Renal cortical epithelial cell (primary cell): ENCODE data around the gene ABCA13. TPM values are rescaled to one million over a fixed set of nuclear protein-coding genes. Genes with fewer than 3 reads are reported as not detected.
A peak's percentile ranks its signal among the peaks of the same experiment; 100 is the strongest.

Experiments used
- DNase-seq: peaks from one replicate; pipeline ENCODE4 v3.0.0-alpha.2; 2011; ENCODE audit warnings: low read depth
- total RNA-seq: library from RNA; depleted of rRNA; stranded (reverse); fragments of >200 nt; gene quantifications from 2 replicates; pipeline ENCODE4 v1.2.3, GENCODE V29; 2014

ABCA13 gene
- total RNA-seq, 1 donor from 2014 or later = 0.45 TPM

DNA sequence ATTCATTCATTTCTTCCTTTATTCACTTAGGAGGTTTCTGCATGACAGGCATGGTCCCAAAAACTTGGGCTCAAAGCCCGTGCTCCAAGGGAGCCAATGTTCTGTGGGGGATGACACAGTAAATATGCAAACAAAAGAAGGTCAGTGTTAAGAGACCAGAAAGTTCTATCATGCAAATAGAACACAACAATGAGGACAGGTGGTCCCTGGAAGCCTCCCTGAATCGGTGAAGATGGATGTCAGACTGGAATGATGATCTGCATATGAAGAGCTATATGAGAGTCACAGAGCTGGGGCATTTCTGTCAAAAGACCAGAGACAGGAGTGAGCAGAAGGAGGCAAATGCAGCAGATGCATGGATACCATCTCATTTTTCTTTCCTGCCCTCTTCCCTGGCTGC is 129.0 kb downstream of the ABCA13 start:
- DNase-seq = no peak

DNA sequence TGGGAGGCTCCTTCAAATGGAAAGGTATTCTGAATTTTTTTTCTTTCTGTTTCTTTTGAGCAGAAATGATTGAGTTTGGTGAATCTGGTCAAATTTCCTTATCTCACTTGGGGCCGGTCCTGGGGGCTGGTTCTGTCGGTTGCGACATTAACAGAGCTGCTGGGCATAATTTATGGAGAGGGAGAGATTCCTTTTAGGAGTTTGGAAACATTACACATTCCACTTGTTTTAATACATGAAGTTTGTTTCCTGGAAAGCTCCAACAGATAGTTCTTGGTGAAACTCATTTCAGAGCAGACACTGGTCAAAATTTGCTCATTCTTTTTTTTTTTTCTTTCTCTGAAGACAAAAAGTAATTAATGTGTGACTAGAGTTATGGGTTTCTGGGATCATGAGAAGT is 129.9 kb downstream of the ABCA13 start:
- DNase-seq = no peak

- no peak for DNase-seq
Measured at GRCh38 chr7:48304641-48305040, 133.4 kb downstream of the ABCA13 start.

- no peak for DNase-seq
Measured at GRCh38 chr7:48305661-48306060, 134.4 kb downstream of the ABCA13 start.

- no peak for DNase-seq
Measured at GRCh38 chr7:48307041-48307714, 135.9 kb downstream of the ABCA13 start.

- no peak for DNase-seq
Measured at GRCh38 chr7:48309720-48310119, 138.5 kb downstream of the ABCA13 start.

GRCh38 chr7:48311464-48312100 is 140.3 kb downstream of the ABCA13 start:
- DNase-seq = no peak

DNA sequence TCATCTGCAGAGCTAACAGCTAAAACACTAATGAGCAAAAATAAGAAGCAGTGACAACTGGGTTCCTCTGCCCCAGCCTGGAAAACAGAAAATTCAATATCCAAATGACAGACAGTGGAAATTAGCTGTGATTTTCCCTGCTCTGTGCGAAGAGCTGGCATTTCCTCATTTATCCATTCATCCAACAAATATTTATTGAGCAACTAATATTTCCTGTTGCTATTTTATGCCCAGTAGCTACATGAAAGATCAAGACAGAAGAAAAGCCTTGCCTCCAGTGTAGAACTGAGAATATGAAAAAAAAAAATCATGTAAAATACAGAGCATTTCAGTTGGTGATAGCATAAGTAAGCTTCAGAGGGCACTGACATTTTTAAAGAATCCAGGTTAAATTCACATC is 140.9 kb downstream of the ABCA13 start:
- no peak for DNase-seq

DNA sequence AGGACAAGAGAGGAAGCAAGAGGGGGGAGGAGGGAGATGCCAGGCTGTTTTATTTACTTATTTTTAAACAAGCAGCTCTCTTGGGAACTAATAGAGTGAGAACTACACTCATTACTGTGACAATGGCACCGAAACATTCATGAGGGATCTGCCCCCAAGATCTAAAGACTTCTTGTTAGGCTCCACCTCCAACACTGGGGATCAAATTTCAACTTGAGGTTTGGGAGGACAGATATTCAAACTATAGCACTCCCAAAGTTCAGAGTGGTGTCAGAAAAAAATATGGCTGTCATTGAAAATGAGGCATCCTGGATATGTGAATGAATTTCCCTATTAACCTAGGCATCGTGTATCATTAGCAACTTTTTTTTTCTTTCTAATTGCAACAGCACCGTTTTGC is 145.5 kb downstream of the ABCA13 start:
- DNase-seq = no peak

- DNase-seq = no peak
Measured at GRCh38 chr7:48317360-48317759, 146.1 kb downstream of the ABCA13 start.

- DNase-seq = no peak
Measured at GRCh38 chr7:48321319-48322010, 150.2 kb downstream of the ABCA13 start.

DNA sequence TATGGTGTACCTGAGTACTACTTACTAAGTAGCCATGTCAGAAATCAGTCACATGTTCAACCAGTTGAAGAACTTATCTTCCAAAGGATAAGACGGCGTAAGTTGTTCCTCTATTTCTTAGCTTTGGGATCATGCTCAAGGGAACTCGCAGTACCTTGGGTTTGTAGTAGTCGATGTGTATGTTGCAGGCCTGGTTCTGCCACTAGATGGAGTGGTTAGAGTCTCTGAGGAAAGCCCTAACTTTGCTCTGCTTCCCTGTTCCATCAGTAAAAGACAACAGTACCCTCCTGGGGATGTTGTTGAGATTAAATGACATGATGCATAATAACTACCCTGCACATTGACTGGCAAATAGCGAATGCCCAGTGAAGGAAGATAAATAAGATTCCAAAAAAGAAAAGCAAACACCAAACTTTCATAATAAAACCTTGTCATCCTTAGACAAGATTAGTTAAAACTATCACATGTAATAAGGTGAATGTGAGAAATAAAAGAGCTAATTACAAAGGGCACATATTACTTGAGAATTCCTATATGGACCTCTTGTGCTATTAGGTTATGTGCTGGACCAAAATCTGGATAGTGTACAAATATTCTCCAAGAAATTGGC is 165.9 kb downstream of the ABCA13 start:
- peak; percentile 5 for DNase-seq

DNA sequence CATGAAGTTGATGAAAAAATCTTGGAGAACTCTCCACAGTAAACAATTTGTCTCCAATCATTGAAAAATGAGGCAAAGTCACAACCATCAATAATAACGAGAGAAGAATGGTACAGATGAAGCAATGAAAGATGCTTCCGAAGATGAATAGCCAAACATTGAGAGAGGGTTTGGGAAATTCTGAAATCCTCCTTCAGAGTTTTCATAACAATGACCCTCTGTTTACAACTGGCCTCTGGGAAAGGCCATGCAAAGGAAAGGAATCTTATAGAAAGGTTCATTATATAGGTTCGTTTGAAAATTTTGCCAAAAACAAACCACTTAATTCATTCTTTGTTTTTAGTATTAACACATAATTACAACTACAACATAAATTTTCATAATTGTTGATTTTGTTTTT is 166.5 kb downstream of the ABCA13 start:
- no peak for DNase-seq

GRCh38 chr7:48347230-48347825 is 176.1 kb downstream of the ABCA13 start:
- DNase-seq = no peak

- DNase-seq = no peak
Measured at GRCh38 chr7:48350515-48350914, 179.3 kb downstream of the ABCA13 start.

- no peak for DNase-seq
Measured at GRCh38 chr7:48351900-48352299, 180.6 kb downstream of the ABCA13 start.

DNA sequence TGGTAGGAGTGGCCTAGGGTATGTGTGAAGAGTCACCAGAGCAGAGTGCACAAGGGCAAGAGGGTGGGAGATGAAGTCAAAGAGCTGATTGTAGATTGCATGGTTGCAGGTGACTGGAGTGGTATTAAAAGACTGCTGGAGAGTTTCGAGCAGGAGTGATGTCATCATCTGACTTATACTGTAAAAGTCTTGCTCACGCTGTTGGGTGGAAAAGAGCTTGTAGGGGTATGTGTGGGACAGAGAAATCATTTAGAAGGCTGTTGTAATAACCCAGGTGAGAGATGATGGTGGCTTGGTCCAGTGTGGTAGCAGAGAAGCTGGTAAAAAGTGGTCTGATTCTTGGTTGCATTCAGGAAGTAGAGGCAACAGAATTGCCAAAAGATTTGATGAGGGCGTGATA is 184.1 kb downstream of the ABCA13 start:
- DNase-seq = no peak

DNA sequence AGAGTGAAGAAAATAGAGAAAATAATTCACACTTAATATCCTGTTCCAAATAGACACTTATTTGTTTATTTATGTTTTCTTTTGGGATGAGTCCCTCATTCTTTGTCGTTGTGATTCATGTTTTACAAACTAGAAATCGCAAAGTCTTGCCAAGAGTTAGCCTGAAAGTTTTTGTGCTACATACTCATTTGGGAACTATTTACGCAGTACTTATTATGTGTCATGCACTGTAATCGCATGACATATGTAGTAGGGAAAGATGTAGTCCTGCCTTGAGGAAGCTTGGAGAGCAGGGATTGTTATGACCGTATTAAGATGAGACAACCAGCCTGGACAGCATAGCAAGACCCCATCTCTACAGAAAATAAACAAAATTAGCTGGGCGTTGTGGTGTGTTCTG is 189.3 kb downstream of the ABCA13 start:
- DNase-seq = no peak

DNA sequence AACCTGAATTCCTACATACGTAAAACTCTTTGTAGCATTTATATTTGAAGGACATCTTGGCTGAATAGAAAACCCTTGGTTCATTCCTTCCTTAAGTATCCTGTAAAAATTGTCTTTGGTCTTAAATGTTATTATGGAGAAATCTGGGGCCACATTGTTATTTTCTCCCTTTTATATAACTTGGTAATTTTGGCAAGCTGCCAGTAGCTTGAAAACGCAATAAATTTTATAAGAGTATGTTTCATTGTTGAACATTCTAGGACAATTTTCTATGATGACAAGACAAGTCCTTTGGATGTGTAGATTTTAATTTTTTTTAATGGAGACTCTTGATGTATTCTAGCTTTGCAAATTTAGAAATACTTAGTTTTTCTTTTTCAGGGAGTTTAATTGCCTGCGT is 191.9 kb downstream of the ABCA13 start:
- DNase-seq = no peak

- DNase-seq = no peak
Measured at GRCh38 chr7:48365010-48365409, 193.8 kb downstream of the ABCA13 start.

DNA sequence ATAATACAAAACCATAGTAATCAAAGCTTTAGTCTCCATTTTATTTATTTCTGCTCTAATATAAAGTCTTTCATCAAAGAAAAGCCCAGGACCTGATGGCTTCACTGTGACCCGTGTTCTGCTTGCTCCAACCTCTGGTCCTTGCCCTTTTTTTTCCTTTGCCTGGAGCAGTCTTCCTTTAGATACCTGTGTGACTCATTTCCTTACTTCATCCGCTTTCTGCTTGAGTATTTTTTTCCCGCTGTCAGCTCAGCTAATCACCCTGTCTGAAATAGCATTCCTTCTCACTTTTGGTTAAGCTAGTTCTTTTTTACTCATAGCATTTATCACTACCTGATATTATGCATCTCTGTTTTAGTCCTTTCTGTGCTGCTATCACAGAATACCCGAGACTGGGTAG is 194.8 kb downstream of the ABCA13 start:
- DNase-seq = peak; percentile 25

GRCh38 chr7:48376263-48376662 is 205.0 kb downstream of the ABCA13 start:
- DNase-seq = no peak
